ENCODE results near the gene PRLR.

PRLR gene

GRCh38 chr5:35233601-35234000, 3.3 kb upstream of the PRLR start:
- DNase-seq (ENCODE audit: low spot score) = no peak

DNA sequence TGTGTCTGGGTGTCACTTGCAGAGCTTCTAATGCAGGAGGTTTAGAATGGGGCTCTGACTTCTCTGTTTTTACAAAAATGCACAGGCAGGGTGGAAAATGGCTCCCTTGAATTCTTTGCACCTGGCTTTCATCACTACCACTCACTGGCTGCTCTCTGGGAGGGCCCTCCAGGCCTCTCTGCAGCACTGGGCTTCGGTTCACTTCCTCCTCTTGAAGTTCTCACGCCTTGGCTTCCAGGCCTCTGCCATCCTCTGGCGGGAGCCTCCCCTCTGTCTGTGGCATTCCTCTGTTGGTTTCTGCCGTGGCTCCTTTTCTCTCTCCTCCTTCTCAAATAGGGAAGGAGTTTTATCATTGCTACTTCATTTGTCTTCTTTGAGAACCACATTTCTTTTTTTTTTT, 2.8 kb upstream of the PRLR start:
- DNase-seq (ENCODE audit: low spot score) = no peak

- no peak for DNase-seq (ENCODE audit: low spot score)
Observed at GRCh38 chr5:35232124-35232523, 1.8 kb upstream of the PRLR start.

DNA sequence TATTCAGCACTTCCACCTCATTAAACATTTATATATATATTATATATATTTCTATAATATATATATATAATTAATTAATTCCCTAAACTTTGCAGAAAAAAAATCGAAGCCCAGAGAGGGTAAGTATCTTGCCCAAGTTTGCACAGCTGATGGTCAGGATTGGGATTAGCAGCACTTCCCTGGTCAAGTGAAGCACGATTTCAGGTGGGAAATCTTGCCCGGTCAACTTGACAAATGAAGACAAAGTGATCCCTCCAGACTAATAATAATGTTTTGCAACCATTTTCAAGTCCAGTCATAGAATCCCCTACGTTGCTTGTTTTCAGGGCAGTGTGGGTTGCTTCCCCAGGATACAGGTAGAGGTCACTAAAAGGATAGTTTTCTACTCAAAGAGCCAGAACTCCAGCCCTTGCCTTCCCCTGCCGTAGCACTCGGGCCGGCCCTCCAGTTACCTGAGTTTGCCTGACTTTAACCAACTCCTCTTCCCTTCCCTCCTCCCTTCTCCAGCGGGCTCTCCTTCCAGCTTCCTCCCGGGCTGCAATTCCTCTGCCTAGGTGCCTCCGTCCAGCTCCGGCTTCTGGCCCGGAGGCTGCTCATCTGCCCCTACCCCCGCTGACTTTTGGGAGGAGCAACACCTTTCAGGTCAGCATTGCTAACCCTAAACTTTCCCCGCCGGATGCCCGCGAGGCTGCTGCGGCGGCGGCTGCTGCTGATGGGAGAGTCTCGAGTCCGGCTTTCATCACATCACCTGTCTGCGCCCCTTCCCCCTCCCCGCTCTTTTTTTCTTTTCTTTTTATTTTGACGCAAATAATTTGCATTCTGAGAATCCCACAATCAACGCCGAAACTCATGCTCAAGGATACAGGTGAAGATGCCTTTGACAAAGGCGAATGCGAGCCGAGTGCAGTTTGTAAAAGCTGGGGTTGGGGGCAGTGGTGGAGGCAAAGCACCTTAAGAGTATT, 930 bp downstream of the PRLR start:
- DNase-seq (ENCODE audit: low spot score) = no peak

- no peak for DNase-seq (ENCODE audit: low spot score)
Observed at GRCh38 chr5:35228310-35228709, 2.0 kb downstream of the PRLR start.

- no peak for DNase-seq (ENCODE audit: low spot score)
Observed at GRCh38 chr5:35227720-35228119, 2.6 kb downstream of the PRLR start.

DNA sequence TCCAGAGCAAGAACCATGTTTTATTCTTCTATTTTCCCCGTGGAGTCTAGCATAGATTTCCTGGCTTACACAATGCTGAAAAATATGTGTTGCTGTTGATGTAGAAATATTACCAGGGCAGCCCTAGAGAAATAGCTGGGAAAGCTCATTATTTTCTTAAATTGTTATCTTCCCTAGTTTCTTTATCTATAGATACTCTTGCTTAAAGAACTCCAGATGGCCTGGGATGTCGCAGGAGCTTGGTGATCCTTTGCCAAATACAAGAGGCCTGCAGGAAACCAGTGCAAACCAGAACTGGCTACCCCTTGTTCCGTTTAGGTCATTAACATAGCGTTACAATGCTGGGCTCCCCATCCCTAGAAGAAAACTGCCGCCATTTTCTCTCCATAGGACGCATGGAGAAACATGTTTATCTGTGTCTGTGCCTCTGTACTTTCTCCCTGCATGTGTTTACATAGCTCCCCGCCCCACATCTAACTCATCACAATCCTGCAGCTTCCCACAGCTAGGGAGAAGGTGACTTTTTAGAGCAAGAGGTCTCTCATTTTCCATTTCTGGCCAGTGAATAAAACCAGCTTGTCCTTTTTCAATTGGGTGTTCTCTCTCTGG, 6.4 kb downstream of the PRLR start:
- DNase-seq (ENCODE audit: low spot score) = no peak

- no peak for DNase-seq (ENCODE audit: low spot score)
Observed at GRCh38 chr5:35220967-35221366, 9.3 kb downstream of the PRLR start.

- no peak for DNase-seq (ENCODE audit: low spot score)
Observed at GRCh38 chr5:35218981-35219380, 11.3 kb downstream of the PRLR start.

DNA sequence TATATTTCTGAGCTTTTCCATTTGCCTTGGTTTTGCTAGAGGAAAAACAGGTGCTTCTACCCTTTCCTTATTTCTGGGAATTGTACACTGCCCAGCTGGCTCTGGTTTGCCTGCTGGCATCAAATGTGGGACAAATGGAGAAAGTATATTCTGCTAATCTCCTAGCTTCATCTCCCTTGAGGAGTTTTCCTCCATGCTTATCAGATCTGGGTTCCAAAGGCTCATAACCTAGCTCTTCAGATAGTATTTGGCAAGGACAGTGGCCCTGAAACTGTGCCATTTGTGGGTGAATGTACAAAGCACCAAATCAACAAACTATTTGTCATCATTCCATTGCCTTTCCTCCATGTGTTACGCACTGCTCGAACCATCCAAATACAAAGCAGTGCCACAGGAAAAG, 16.2 kb downstream of the PRLR start:
- DNase-seq (ENCODE audit: low spot score) = no peak

- no peak for DNase-seq (ENCODE audit: low spot score)
Observed at GRCh38 chr5:35213608-35214007, 16.7 kb downstream of the PRLR start.

GRCh38 chr5:35212122-35212982, 17.9 kb downstream of the PRLR start:
- no peak for DNase-seq (ENCODE audit: low spot score)

DNA sequence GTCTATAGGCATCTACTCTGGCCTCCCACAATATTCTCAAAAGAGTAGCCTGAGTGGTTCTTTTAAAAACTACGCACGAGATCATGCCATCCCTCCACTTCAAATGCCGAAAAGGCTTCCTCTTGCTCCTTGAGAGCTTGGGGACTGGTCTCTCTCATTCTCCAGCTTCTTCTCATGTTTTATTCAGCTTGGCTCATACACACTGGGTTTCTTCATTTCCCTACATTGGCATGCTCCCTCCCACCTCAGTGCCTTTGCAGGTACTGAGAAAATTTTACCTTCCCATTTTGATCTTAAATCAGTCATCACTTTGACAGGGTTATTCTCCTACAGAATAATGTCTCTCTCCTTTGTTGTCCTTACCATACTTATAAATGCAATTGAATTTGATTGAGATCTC, 20.4 kb downstream of the PRLR start:
- no peak for DNase-seq (ENCODE audit: low spot score)

DNA sequence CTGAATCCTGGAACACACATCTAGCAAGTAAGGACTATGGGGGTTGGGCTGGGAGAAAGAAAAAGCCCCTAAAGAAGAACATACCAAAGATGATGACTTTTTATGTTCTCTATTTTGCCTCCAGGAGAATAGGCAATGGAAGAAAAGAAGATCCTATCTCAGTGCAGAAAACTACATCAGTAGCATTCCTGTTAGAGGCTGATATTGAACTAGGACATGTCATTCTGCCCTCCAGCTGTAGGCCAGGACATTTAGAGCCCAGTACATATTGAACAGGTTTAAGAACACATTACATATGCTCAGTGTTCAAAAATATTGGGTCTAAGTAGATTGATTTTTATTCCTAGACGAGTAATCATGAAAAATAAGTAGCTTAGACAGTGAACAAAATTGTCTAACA, 24.7 kb downstream of the PRLR start:
- DNase-seq (ENCODE audit: low spot score) = no peak

GRCh38 chr5:35205186-35205585, 25.1 kb downstream of the PRLR start:
- no peak for DNase-seq (ENCODE audit: low spot score)

DNA sequence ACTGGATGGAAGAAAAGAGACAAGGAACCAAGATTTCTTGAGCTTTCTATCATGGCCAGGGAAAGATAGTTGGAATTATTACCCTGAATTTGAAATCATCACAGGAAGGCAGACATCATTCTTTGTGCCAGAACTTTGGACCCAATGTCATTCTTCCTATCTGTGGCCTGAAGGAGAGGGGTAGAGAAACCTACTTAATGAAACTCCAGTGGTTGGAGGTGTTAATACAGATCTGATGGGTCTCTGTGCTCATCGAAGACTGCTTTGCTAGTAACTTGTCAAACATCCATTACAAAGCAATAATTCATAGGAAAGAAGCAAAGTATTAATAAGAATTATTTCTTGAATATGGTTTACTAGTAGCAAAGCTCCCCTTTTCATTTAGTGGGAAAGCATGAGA, 26.9 kb downstream of the PRLR start:
- no peak for DNase-seq (ENCODE audit: low spot score)

- no peak for DNase-seq (ENCODE audit: low spot score)
Observed at GRCh38 chr5:35202319-35203111, 27.8 kb downstream of the PRLR start.

GRCh38 chr5:35201291-35201690, 29.0 kb downstream of the PRLR start:
- no peak for DNase-seq (ENCODE audit: low spot score)

GRCh38 chr5:35199886-35200285, 30.4 kb downstream of the PRLR start:
- DNase-seq (ENCODE audit: low spot score) = no peak

DNA sequence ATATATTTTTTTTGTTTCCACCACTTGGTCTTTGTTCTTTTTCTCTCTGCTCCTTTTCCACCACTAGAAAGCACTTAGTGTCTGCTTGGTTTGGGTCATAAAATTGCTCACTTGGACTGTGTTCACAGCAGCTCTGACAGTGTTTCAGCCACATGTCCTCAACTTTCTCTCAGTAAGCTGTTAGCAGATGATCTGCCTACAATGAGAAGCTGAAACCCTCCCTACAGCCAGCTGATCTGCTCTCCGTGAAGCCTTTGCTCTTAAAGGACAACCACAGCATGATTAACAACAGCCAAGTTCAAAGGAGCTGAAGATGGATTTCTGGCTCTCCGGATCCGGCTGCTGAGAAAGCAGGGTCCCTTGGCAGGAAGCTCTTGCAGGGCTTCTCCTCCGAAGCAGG, 31.6 kb downstream of the PRLR start:
- DNase-seq (ENCODE audit: low spot score) = no peak

- DNase-seq (ENCODE audit: low spot score) = no peak
Observed at GRCh38 chr5:35198075-35198474, 32.2 kb downstream of the PRLR start.

DNA sequence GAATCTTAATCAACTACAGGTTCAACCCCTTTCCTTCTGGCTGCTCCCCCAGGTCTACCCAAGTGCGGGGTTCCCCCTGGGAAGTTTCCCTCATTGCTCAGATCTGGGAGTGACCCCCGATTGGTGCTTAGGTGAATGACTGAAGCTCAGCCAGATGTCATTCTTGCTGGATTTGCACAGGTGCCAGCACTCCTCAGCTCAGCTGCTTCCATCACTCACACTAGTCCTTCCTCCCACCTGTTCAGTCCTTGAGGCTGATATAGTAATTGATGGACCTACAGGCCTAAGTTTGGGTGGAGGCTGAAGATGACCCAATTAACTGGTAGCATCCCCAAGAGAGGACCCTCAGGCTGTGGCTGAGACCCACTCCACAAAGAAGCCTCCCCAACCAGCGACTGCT, 32.9 kb downstream of the PRLR start:
- DNase-seq (ENCODE audit: low spot score) = no peak

Data from D341Med (cell line).